K562 (cell line): ENCODE data around the gene UHRF1. TPM values are rescaled to one million over a fixed set of nuclear protein-coding genes. Genes with fewer than 3 reads are reported as not detected.

Experiments used
- ATAC-seq: fragments of 200-7000 bp; cut with Tn5 transposase; 3 replicates; pipeline ENCODE4 v1.9.1; 2020; ENCODE audit warnings: moderate library complexity
- BruUV-seq: library from RNA; stranded (reverse); fragments of 400-500 nt; replicated peaks from 2 replicates; lab custom pipeline; 2021; lab: Mats Ljungman, UMichigan
- CTCF ChIA-PET: fragments of 300-600 bp; formaldehyde crosslinking; extraction: SDS; loops from one replicate; lab custom pipeline; 2021; ENCODE audit warnings: low intra/inter-chr PET ratio; lab: Yijun Ruan, JAX
- POLR2A ChIA-PET: fragments of 300-600, 350-650 bp; sonication (Branson Sonifier 250); formaldehyde crosslinking; extraction: SDS; loops from one replicate; lab custom pipeline; 2021; ENCODE audit warnings: antibody characterized with exemption, inconsistent platforms; lab: Yijun Ruan, JAX
- DNase-seq, 4 experiments: peaks; one replicate each; pipeline versions ENCODE4 v3.0.0 to v3.0.0-alpha.2; 2011 to 2018; ENCODE audit warnings: low spot score in 3 of 4, mixed read lengths in 3 of 4; ENCODE audit errors: extremely low read depth in 1 of 4
- FAIRE-seq: peaks from 2 replicates; lab custom pipeline; 2011; peaks lifted over from hg19 to GRCh38; lab: Jason Lieb, UNC
- H2AFZ ChIP-seq: 2 replicates; pipeline ENCODE4 v1.6.0; 2011; ENCODE audit warnings: low read depth, low read length, control low read depth, inconsistent platforms
- H3K27ac ChIP-seq: fragments of 200-600 bp; 3 replicates; pipeline ENCODE4 v1.8.0; 2011; ENCODE audit warnings: low read depth, mild to moderate bottlenecking, control low read depth, inconsistent platforms, low read length, moderate library complexity, mixed read lengths; ENCODE audit errors: extremely low read depth
- H3K27me3 ChIP-seq, 2 experiments: fragments of 300-600 bp in 1 of 2; 2 replicates in 1 of 2; 3 replicates in 1 of 2; pipeline versions ENCODE4 v1.6.0 to v1.8.0; 2011; ENCODE audit warnings: inconsistent platforms in 2 of 2, low read length in 2 of 2, mild to moderate bottlenecking in 1 of 2, mixed read lengths in 1 of 2, moderate library complexity in 1 of 2; ENCODE audit not compliant: control insufficient read depth in 2 of 2, insufficient read depth in 2 of 2
- H3K36me3 ChIP-seq: fragments of 300-600 bp; 3 replicates; pipeline ENCODE4 v1.8.0; 2011; ENCODE audit warnings: mild to moderate bottlenecking, low read length, inconsistent platforms; ENCODE audit not compliant: control insufficient read depth, insufficient read depth
- H3K4me1 ChIP-seq, 2 experiments: fragments of 200-600 bp in 1 of 2; replicated peaks in 1 of 2; 2 replicates in 1 of 2; 3 replicates in 1 of 2; pipeline versions ENCODE4 v1.5.1 to v1.8.0; 2011; ENCODE audit warnings: inconsistent platforms in 2 of 2, low read length in 2 of 2, mild to moderate bottlenecking in 1 of 2, mixed read lengths in 1 of 2, moderate library complexity in 1 of 2; ENCODE audit not compliant: control insufficient read depth in 2 of 2, insufficient read depth in 2 of 2
- H3K4me2 ChIP-seq: 2 replicates; pipeline ENCODE4 v1.6.1; 2011; ENCODE audit warnings: low read length, control low read depth, inconsistent platforms, mixed read lengths; ENCODE audit not compliant: insufficient read depth
- H3K4me3 ChIP-seq: fragments of 200-600 bp; sonication (generic), shearing (Covaris generic); 2 replicates; pipeline ENCODE4 v1.5.1; 2016; ENCODE audit warnings: control low read depth, inconsistent platforms
- H3K79me2 ChIP-seq: fragments of 200-600 bp; 3 replicates; pipeline ENCODE4 v1.8.0; 2011; ENCODE audit warnings: low read length, inconsistent platforms; ENCODE audit not compliant: control insufficient read depth, insufficient read depth
- H3K9ac ChIP-seq, 2 experiments: 2 replicates each; pipeline versions ENCODE4 v1.6.0 to v1.6.1; 2011; ENCODE audit warnings: low read depth in 2 of 2, low read length in 2 of 2, control low read depth in 1 of 2, inconsistent platforms in 1 of 2, mild to moderate bottlenecking in 1 of 2, mixed read lengths in 1 of 2; ENCODE audit not compliant: insufficient read depth in 1 of 2
- H3K9me1 ChIP-seq: one replicate; pipeline ENCODE4 v1.6.0; 2011; ENCODE audit warnings: inconsistent platforms, mild to moderate bottlenecking, low read length, moderate library complexity; ENCODE audit not compliant: control insufficient read depth, insufficient read depth
- H3K9me3 ChIP-seq: replicated peaks from 2 replicates; pipeline ENCODE4 v1.5.1; 2011; ENCODE audit warnings: low read depth, low read length, inconsistent platforms; ENCODE audit not compliant: control insufficient read depth, insufficient read depth
- H4K20me1 ChIP-seq: replicated peaks from 2 replicates; pipeline ENCODE4 v1.6.1; 2011; ENCODE audit warnings: low read length, inconsistent platforms, mixed read lengths; ENCODE audit not compliant: control insufficient read depth, insufficient read depth
- ADNP ChIP-seq: fragments of 200-800 bp; sonication (Bioruptor generic); IDR thresholded peaks from 2 replicates; pipeline ENCODE4 v1.6.1; 2016; ENCODE audit warnings: missing genetic modification characterization, missing compliant biosample characterization
- CGGBP1 ChIP-seq: fragments of 250-450 bp; sonication (Bioruptor Pico); IDR thresholded peaks from 2 replicates; pipeline ENCODE4 v1.9.0; 2021; ENCODE audit warnings: mild to moderate bottlenecking
- DACH1 ChIP-seq: fragments of 450-650 bp; IDR thresholded peaks from 2 replicates; pipeline ENCODE4 v1.6.1; 2018; ENCODE audit not compliant: partially characterized antibody
- GATAD2A ChIP-seq: fragments of 450-650 bp; IDR thresholded peaks from 2 replicates; pipeline ENCODE4 v1.6.1; 2017
- KDM2B ChIP-seq: fragments of 250-450 bp; sonication (Bioruptor Pico); IDR thresholded peaks from 2 replicates; pipeline ENCODE4 v1.8.0; 2021; ENCODE audit warnings: mild to moderate bottlenecking, moderate library complexity
- OTX1 ChIP-seq: fragments of 450-650 bp; formaldehyde crosslinking; IDR thresholded peaks from 2 replicates; pipeline ENCODE4 v1.4.0; 2022; ENCODE audit warnings: mild to moderate bottlenecking
- PATZ1 ChIP-seq: fragments of 250-450 bp; sonication (Bioruptor Pico); IDR thresholded peaks from 2 replicates; pipeline ENCODE4 v1.5.0; 2020; ENCODE audit warnings: mild to moderate bottlenecking, borderline replicate concordance
- PREB ChIP-seq: sonication (generic); formaldehyde crosslinking; IDR thresholded peaks from 2 replicates; pipeline ENCODE4 v1.8.1; 2023; ENCODE audit warnings: mild to moderate bottlenecking, missing genetic modification reagents
- RFX1 ChIP-seq: fragments of 450-650 bp; IDR thresholded peaks from 2 replicates; pipeline ENCODE4 v1.6.1; 2016; ENCODE audit warnings: mild to moderate bottlenecking, moderate library complexity
- YY1 ChIP-seq, 3 experiments: IDR thresholded peaks; 2 replicates each; pipeline ENCODE4 v1.6.1; 2011; ENCODE audit warnings: low read length in 2 of 3, mild to moderate bottlenecking in 2 of 3, moderate library complexity in 2 of 3, borderline replicate concordance in 1 of 3, control low read depth in 1 of 3, low read depth in 1 of 3; ENCODE audit not compliant: insufficient read depth in 3 of 3, insufficient replicate concordance in 2 of 3, control insufficient read depth in 1 of 3, insufficient read length in 1 of 3; ENCODE audit errors: extremely low read depth in 1 of 3
- ZBTB33 ChIP-seq: sonication (generic); formaldehyde crosslinking; IDR thresholded peaks from 2 replicates; pipeline ENCODE4 v1.8.1; 2023; ENCODE audit warnings: mild to moderate bottlenecking, missing genetic modification reagents
- ZBTB7A ChIP-seq: IDR thresholded peaks from 2 replicates; pipeline ENCODE4 v1.6.1; 2011; ENCODE audit warnings: low read depth, mild to moderate bottlenecking, low read length, moderate library complexity, borderline replicate concordance; ENCODE audit not compliant: control insufficient read depth
- WGBS: fragments of 100-300 bp; shearing (Covaris generic); methylation state at CpG from one replicate; pipeline ENCODE4 v1.1.6; 2016; ENCODE audit warnings: low coverage, mixed read lengths; ENCODE audit not compliant: insufficient coverage; ENCODE audit errors: missing lambda C conversion rate; 5-methylcytosine and 5-hydroxymethylcytosine counted together
- in situ Hi-C: fragments of 300-500 bp; cut with MboI; formaldehyde crosslinking; loops from 4 replicates; pipeline ENCODE4 v1.15.0; 2018; ENCODE audit warnings: inconsistent platforms, mixed read lengths
- intact Hi-C: fragments of 100-400 bp; cut with micrococcal nuclease; formaldehyde crosslinking; loops from 2 replicates; pipeline ENCODE4 v1.14.2; 2022
- polyA plus RNA-seq, 8 experiments: library from polyadenylated mRNA; depleted of rRNA in 4 of 8; stranded (reverse) in 5 of 8; unstranded in 3 of 8; fragments of >200 nt; fragmentation: Nextera tagmentation in 2 of 8; fragmentation: Illumina TruSeq in 1 of 8; extraction: Ambion mirVana in 2 of 8; extraction: Trizol in 1 of 8; gene quantifications; 2 replicates each; pipeline versions ENCODE4 v1.2.1 to v1.2.3, GENCODE V29; 2011 to 2014; ENCODE audit warnings: inconsistent platforms in 1 of 8, missing spikeins in 1 of 8
- total RNA-seq, 7 experiments: library from RNA; depleted of rRNA in 6 of 7; stranded (reverse); fragments of >200 nt in 6 of 7; fragmentation: Illumina TruSeq in 2 of 7; extraction: Trizol in 2 of 7; gene quantifications; 2 replicates each; pipeline versions ENCODE4 v1.2.1 to v1.2.3, GENCODE V29; 2011 to 2021; ENCODE audit warnings: low replicate concordance in 1 of 7

Gene UHRF1
- total and polyA plus RNA-seq, 9 of the 15 experiments (the other 6 are each of a cell fraction or from before 2014, with no cell fraction given): 6.0 to 101 (median 30.9) TPM

- intact Hi-C loops: no loop called here
- H2AFZ ChIP-seq: no peak overlapping the region
- H3K4me2 ChIP-seq: no peak overlapping the region
- H3K36me3 ChIP-seq: no peaks in the 10 kb centered on the region
- H3K9me3 ChIP-seq: no peaks in the 10 kb centered on the region
- DNase-seq: peak in 1 of 4 experiments; percentile 5
- H3K27me3 ChIP-seq: no peaks in the 10 kb centered on the region
- in situ Hi-C loops: no loop called here
- no TSS peak for BruUV-seq
- H3K4me3 ChIP-seq: no peak overlapping the region
- FAIRE-seq: no peak
- no peak for ATAC-seq
- H3K9ac ChIP-seq: peak overlapping the region in 1 of 2 experiments; percentile 36; a peak in 1 of 4 replicates
- H3K4me1 ChIP-seq: peaks cover 0 to 18% of the 10 kb centered on the region in 2 experiments; a peak in 2 of 5 replicates
- TF ChIP-seq KDM2B (CRISPR knock-in tag) (no peak), ZBTB33 (CRISPR knock-in tag) (peak; percentile 56; the same call in 1 of the 2 replicates), GATAD2A (no peak), CGGBP1 (CRISPR knock-in tag) (no peak), RFX1 (no peak; the same call in 1 of the 2 replicates), PREB (no peak), YY1 (IDR thresholded peaks at IDR 0.05; ENCODE audit: borderline replicate concordance in 1 of 3, control insufficient read depth in 1 of 3, extremely low read depth in 1 of 3, insufficient read depth in 3 of 3, insufficient read length in 1 of 3, insufficient replicate concordance in 2 of 3, low read depth in 1 of 3, low read length in 2 of 3) (no peak), PATZ1 (CRISPR knock-in tag) (no peak), DACH1 (no peak), OTX1 (CRISPR knock-in tag) (no peak), ADNP (tag) (no peak), ZBTB7A (0 out of 2 replicates have a peak, but pooled peaks have one; percentile 17)
- no peaks in the 10 kb centered on the region for H4K20me1 ChIP-seq
- WGBS: 65% methylated on average over 23 of the region's 30 CpGs
- ChIA-PET POLR2A (interaction anchor here (0.5 to 0.7 kb wide), 2 partner anchors 11 to 39 kb away, joined by 3 to 4 read pairs; partner anchors contain the start of gene PLIN3), CTCF (interaction anchor here (0.7 kb wide), 1 partner anchor 12 kb away, joined by 3 read pairs; no protein-coding TSS in a partner anchor)
- no peak overlapping the region for H3K27ac ChIP-seq
- H3K79me2 ChIP-seq: no peaks in the 10 kb centered on the region
- H3K9me1 ChIP-seq: no peaks in the 10 kb centered on the region
Observed at GRCh38 chr19:4877753-4878490, 31.4 kb upstream of the UHRF1 start.
